ENCODE results near the gene MBD2. TPM values are rescaled to one million over a fixed set of nuclear protein-coding genes. Genes with fewer than 3 reads are reported as not detected.
A peak's percentile ranks its signal among the peaks of the same experiment; 100 is the strongest.

MBD2 gene
- total and polyA plus RNA-seq, 3 donors from 2014 or later, result 59.1 to 106 (median 66.9) TPM

GRCh38 chr18:54239091-54239490 is 14.6 kb upstream of the MBD2 start:
- TF ChIP-seq POLR2A (IDR thresholded peaks at IDR 0.05), result no peak

GRCh38 chr18:54238173-54238936 is 13.9 kb upstream of the MBD2 start:
- Histone ChIP-seq H3K27me3 (no peaks in the 10 kb centered on the region), H3K9me3 (no peaks in the 10 kb centered on the region), H3K36me3 (ENCODE audit: low read depth, missing control alignments) (no peaks in the 10 kb centered on the region), H3K4me1 (peaks cover 4% of the 10 kb centered on the region), H3K4me3 (no peak overlapping the region), H3K27ac (no peak overlapping the region)
- TF ChIP-seq CTCF (IDR thresholded peaks at IDR 0.05) (no peak), POLR2A (IDR thresholded peaks at IDR 0.05) (no peak)
- 75 to 80% methylated on average over 7 of the region's 7 CpGs for WGBS, 2 donors
- intact Hi-C loops (cut with DNase I; ENCODE audit: low total_unique reads), result no loop called here
- DNase-seq, result no peak

More at GRCh38 chr18:54239091-54239490, 14.6 kb upstream of the MBD2 start:
- Histone ChIP-seq H3K36me3 (ENCODE audit: low read depth, missing control alignments) (no peaks in the 10 kb centered on the region), H3K9me3 (no peaks in the 10 kb centered on the region), H3K27me3 (no peaks in the 10 kb centered on the region), H3K27ac (no peak overlapping the region), H3K4me3 (no peak overlapping the region), H3K4me1 (peaks cover 4% of the 10 kb centered on the region)
- intact Hi-C loops (cut with DNase I; ENCODE audit: low total_unique reads), result no loop called here
- 82 to 83% methylated on average over 2 of the region's 2 CpGs for WGBS, 2 donors
- no peak for DNase-seq

- TF ChIP-seq CTCF (IDR thresholded peaks at IDR 0.05) (no peak), POLR2A (IDR thresholded peaks at IDR 0.05) (no peak)
- WGBS, 2 donors, result 61 to 79% methylated on average over 8 of the region's 8 CpGs
- Histone ChIP-seq H3K4me1 (peaks cover 4% of the 10 kb centered on the region), H3K4me3 (no peak overlapping the region), H3K27ac (peak overlapping the region; percentile 28 to 49), H3K9me3 (no peaks in the 10 kb centered on the region), H3K36me3 (ENCODE audit: low read depth, missing control alignments) (no peaks in the 10 kb centered on the region), H3K27me3 (no peaks in the 10 kb centered on the region)
- intact Hi-C loops (cut with DNase I; ENCODE audit: low total_unique reads), result no loop called here
- DNase-seq, result no peak
Observed at GRCh38 chr18:54235871-54236270, 11.4 kb upstream of the MBD2 start.

GRCh38 chr18:54233747-54234146 is 9.3 kb upstream of the MBD2 start:
- WGBS, 2 donors, result 93 to 94% methylated on average over 5 of the region's 5 CpGs
- Histone ChIP-seq H3K27me3 (no peaks in the 10 kb centered on the region), H3K4me3 (no peak overlapping the region), H3K4me1 (peaks cover 4% of the 10 kb centered on the region), H3K27ac (peak overlapping the region; percentile 51 to 72), H3K36me3 (ENCODE audit: low read depth, missing control alignments) (no peaks in the 10 kb centered on the region), H3K9me3 (no peaks in the 10 kb centered on the region)
- intact Hi-C loops (cut with DNase I; ENCODE audit: low total_unique reads), result no loop called here
- DNase-seq, result no peak
- TF ChIP-seq CTCF (IDR thresholded peaks at IDR 0.05) (no peak), POLR2A (IDR thresholded peaks at IDR 0.05) (no peak)

GRCh38 chr18:54233228-54233625 is 8.8 kb upstream of the MBD2 start:
- TF ChIP-seq CTCF (IDR thresholded peaks at IDR 0.05) (no peak), POLR2A (IDR thresholded peaks at IDR 0.05) (no peak)
- intact Hi-C loops (cut with DNase I; ENCODE audit: low total_unique reads), result no loop called here
- WGBS, 2 donors, result 70 to 90% methylated on average over 3 of the region's 3 CpGs
- H3K4me1 ChIP-seq, result peaks cover 4% of the 10 kb centered on the region
- no peaks in the 10 kb centered on the region for H3K9me3 ChIP-seq
- peak overlapping the region; percentile 40 to 72 for H3K27ac ChIP-seq
- DNase-seq, result no peak
- no peak overlapping the region for H3K4me3 ChIP-seq
- no peaks in the 10 kb centered on the region for H3K27me3 ChIP-seq
- no peaks in the 10 kb centered on the region for H3K36me3 ChIP-seq (ENCODE audit: low read depth, missing control alignments)
